BLaER1 treated with 17β-estradiol and CSF1 and Interleukin-3, amounts not matched to agents 10 nM and 100 nM (cell line): ENCODE results near the gene SLC46A2.

Experiments
- H3K27ac ChIP-seq, 11 experiments: shearing (Covaris generic); formaldehyde crosslinking; 2 replicates each; pipeline ENCODE4 v1.8.1; 2022
- H3K27me3 ChIP-seq, 11 experiments: shearing (Covaris generic); formaldehyde crosslinking; 2 replicates each; pipeline ENCODE4 v1.8.1; 2022
- H3K36me3 ChIP-seq, 11 experiments: shearing (Covaris generic); formaldehyde crosslinking; 2 replicates each; pipeline ENCODE4 v1.8.1; 2022
- H3K4me1 ChIP-seq, 10 experiments: shearing (Covaris generic); formaldehyde crosslinking; 2 replicates each; pipeline ENCODE4 v1.8.1; 2022
- H3K4me2 ChIP-seq, 11 experiments: shearing (Covaris generic); formaldehyde crosslinking; 2 replicates each; pipeline ENCODE4 v1.8.1; 2022
- H3K4me3 ChIP-seq, 10 experiments: shearing (Covaris generic); formaldehyde crosslinking; 2 replicates each; pipeline ENCODE4 v1.8.1; 2022
- H3K9ac ChIP-seq, 11 experiments: shearing (Covaris generic); formaldehyde crosslinking; 2 replicates each; pipeline ENCODE4 v1.8.1; 2022
- H3K9me3 ChIP-seq, 11 experiments: shearing (Covaris generic); formaldehyde crosslinking; replicated peaks in 1 of 11; 2 replicates each; pipeline ENCODE4 v1.8.1; 2022
- H4K20me1 ChIP-seq, 11 experiments: shearing (Covaris generic); formaldehyde crosslinking; 2 replicates each; pipeline ENCODE4 v1.8.1; 2022
- Cebpa-rat ChIP-seq, 11 experiments: shearing (Covaris generic); IDR thresholded peaks; 2 replicates each; pipeline ENCODE4 v1.8.1; 2022

SLC46A2 gene

GRCh38 chr9:112913326-112913725 is 22.6 kb upstream of the SLC46A2 start:
- no peak for TF ChIP-seq Cebpa-rat (IDR thresholded peaks at IDR 0.05)
- Histone ChIP-seq H3K27ac (no peak overlapping the region), H4K20me1 (no peaks in the 10 kb centered on the region), H3K36me3 (no peaks in the 10 kb centered on the region), H3K4me2 (no peak overlapping the region), H3K9me3 (peaks cover 0 to 12% (median 0%) of the 10 kb centered on the region in 11 experiments; a peak in 5 of 22 replicates), H3K4me1 (no peaks in the 10 kb centered on the region), H3K27me3 (no peaks in the 10 kb centered on the region), H3K4me3 (no peak overlapping the region), H3K9ac (no peak overlapping the region)

- Histone ChIP-seq H3K9me3 (peaks cover 0 to 12% (median 0%) of the 10 kb centered on the region in 11 experiments; a peak in 5 of 22 replicates), H3K27me3 (no peaks in the 10 kb centered on the region), H3K36me3 (no peaks in the 10 kb centered on the region), H3K9ac (no peak overlapping the region), H4K20me1 (no peaks in the 10 kb centered on the region), H3K4me1 (no peaks in the 10 kb centered on the region), H3K4me2 (no peak overlapping the region), H3K27ac (no peak overlapping the region), H3K4me3 (no peak overlapping the region)
- no peak for TF ChIP-seq Cebpa-rat (IDR thresholded peaks at IDR 0.05)
Observed at GRCh38 chr9:112912636-112913035, 22.0 kb upstream of the SLC46A2 start.

- no peaks in the 10 kb centered on the region for H4K20me1 ChIP-seq
- no peak overlapping the region for H3K4me3 ChIP-seq
- H3K27ac ChIP-seq = no peak overlapping the region
- no peaks in the 10 kb centered on the region for H3K4me1 ChIP-seq
- H3K27me3 ChIP-seq = no peaks in the 10 kb centered on the region
- no peak overlapping the region for H3K9ac ChIP-seq
- H3K9me3 ChIP-seq = peaks cover 0 to 12% (median 0%) of the 10 kb centered on the region in 11 experiments; a peak in 5 of 22 replicates
- H3K36me3 ChIP-seq = no peaks in the 10 kb centered on the region
- TF ChIP-seq Cebpa-rat (IDR thresholded peaks at IDR 0.05) = no peak
- no peak overlapping the region for H3K4me2 ChIP-seq
Observed at GRCh38 chr9:112911736-112912135, 21.1 kb upstream of the SLC46A2 start.

- Histone ChIP-seq H3K4me1 (peaks cover 0 to 42% (median 7%) of the 10 kb centered on the region in 10 experiments; a peak in 10 of 20 replicates), H3K27me3 (no peaks in the 10 kb centered on the region), H3K4me3 (no peak overlapping the region), H3K9ac (no peak overlapping the region), H3K9me3 (peaks cover 0 to 4% (median 0%) of the 10 kb centered on the region in 11 experiments; a peak in 1 of 22 replicates), H3K36me3 (no peaks in the 10 kb centered on the region), H3K27ac (no peak overlapping the region), H4K20me1 (no peaks in the 10 kb centered on the region), H3K4me2 (0 out of 22 replicates have a peak overlapping the region, but pooled peaks of 2 of the 11 experiments have one; percentile 14 to 18)
- TF ChIP-seq Cebpa-rat (IDR thresholded peaks at IDR 0.05) = no peak
Observed at GRCh38 chr9:112905084-112905483, 14.4 kb upstream of the SLC46A2 start.

GRCh38 chr9:112900901-112901300 is 10.2 kb upstream of the SLC46A2 start:
- Histone ChIP-seq H3K27ac (peak overlapping the region in 6 of 11 experiments; percentile 78 to 99 (median 95); a peak in 9 of 22 replicates), H3K27me3 (no peaks in the 10 kb centered on the region), H3K9me3 (no peaks in the 10 kb centered on the region), H3K9ac (peak overlapping the region in 1 of 11 experiments; percentile 77; a peak in 3 of 22 replicates), H4K20me1 (no peaks in the 10 kb centered on the region), H3K4me3 (no peak overlapping the region), H3K4me1 (peaks cover 0 to 84% (median 40%) of the 10 kb centered on the region in 10 experiments; a peak in 16 of 20 replicates), H3K4me2 (peak overlapping the region in 4 of 11 experiments; percentile 76 to 85 (median 84); a peak in 7 of 22 replicates), H3K36me3 (no peaks in the 10 kb centered on the region)
- TF ChIP-seq Cebpa-rat (IDR thresholded peaks at IDR 0.05) = no peak

- TF ChIP-seq Cebpa-rat (IDR thresholded peaks at IDR 0.05) = no peak
- no peaks in the 10 kb centered on the region for H3K27me3 ChIP-seq
- no peak overlapping the region for H3K4me3 ChIP-seq
- H3K9ac ChIP-seq = peak overlapping the region in 3 of 11 experiments; percentile 57 to 77 (median 61); a peak in 6 of 22 replicates
- H3K4me2 ChIP-seq = peak overlapping the region in 5 of 11 experiments; percentile 40 to 85 (median 84); a peak in 9 of 22 replicates
- H3K9me3 ChIP-seq = no peaks in the 10 kb centered on the region
- no peaks in the 10 kb centered on the region for H3K36me3 ChIP-seq
- H3K27ac ChIP-seq = peak overlapping the region in 8 of 11 experiments; percentile 10 to 99 (median 92); a peak in 12 of 22 replicates
- H4K20me1 ChIP-seq = no peaks in the 10 kb centered on the region
- peaks cover 0 to 88% (median 43%) of the 10 kb centered on the region in 10 experiments; a peak in 16 of 20 replicates for H3K4me1 ChIP-seq
Observed at GRCh38 chr9:112900488-112900887, 9.8 kb upstream of the SLC46A2 start.

- Histone ChIP-seq H3K4me2 (peak overlapping the region in 8 of 11 experiments; percentile 6 to 85 (median 76); a peak in 14 of 22 replicates), H4K20me1 (no peaks in the 10 kb centered on the region), H3K4me3 (no peak overlapping the region), H3K27me3 (no peaks in the 10 kb centered on the region), H3K4me1 (peaks cover 0 to 98% (median 57%) of the 10 kb centered on the region in 10 experiments; a peak in 18 of 20 replicates), H3K27ac (peak overlapping the region in 10 of 11 experiments; percentile 2 to 99 (median 84); a peak in 17 of 22 replicates), H3K36me3 (no peaks in the 10 kb centered on the region), H3K9me3 (0 out of 22 replicates have a peak, but pooled peaks cover 0 to 3% (median 0%) of the 10 kb centered on the region in 11 experiments), H3K9ac (peak overlapping the region in 7 of 11 experiments; percentile 23 to 78 (median 69); a peak in 12 of 22 replicates)
- peak in 6 of 11 experiments; percentile 22 to 81 (median 61); a peak in 8 of 22 replicates for TF ChIP-seq Cebpa-rat (IDR thresholded peaks at IDR 0.05)
Observed at GRCh38 chr9:112898872-112899311, 8.2 kb upstream of the SLC46A2 start.

GRCh38 chr9:112896131-112896530 is 5.5 kb upstream of the SLC46A2 start:
- H3K9me3 ChIP-seq = peaks cover 0 to 9% (median 3%) of the 10 kb centered on the region in 11 experiments; a peak in 13 of 22 replicates
- H3K9ac ChIP-seq = peak overlapping the region in 6 of 11 experiments; percentile 14 to 63 (median 42); a peak in 10 of 22 replicates
- no peaks in the 10 kb centered on the region for H4K20me1 ChIP-seq
- H3K4me3 ChIP-seq = no peak overlapping the region; a peak in 1 of 20 replicates
- no peak for TF ChIP-seq Cebpa-rat (IDR thresholded peaks at IDR 0.05)
- H3K36me3 ChIP-seq = no peaks in the 10 kb centered on the region
- H3K27me3 ChIP-seq = no peaks in the 10 kb centered on the region
- peak overlapping the region in 8 of 11 experiments; percentile 20 to 99 (median 92); a peak in 15 of 22 replicates for H3K27ac ChIP-seq
- peaks cover 0 to 100% (median 71%) of the 10 kb centered on the region in 10 experiments; a peak in 18 of 20 replicates for H3K4me1 ChIP-seq
- peak overlapping the region; percentile 11 to 85 (median 58); a peak in 20 of 22 replicates for H3K4me2 ChIP-seq

- no peaks in the 10 kb centered on the region for H3K27me3 ChIP-seq
- peak in 7 of 11 experiments; percentile 28 to 93 (median 72); a peak in 9 of 22 replicates for TF ChIP-seq Cebpa-rat (IDR thresholded peaks at IDR 0.05)
- H3K4me1 ChIP-seq = peaks cover 0 to 86% (median 64%) of the 10 kb centered on the region in 10 experiments; a peak in 18 of 20 replicates
- H3K27ac ChIP-seq = peak overlapping the region in 10 of 11 experiments; percentile 42 to 99 (median 89); a peak in 18 of 22 replicates
- peak overlapping the region in 8 of 11 experiments; percentile 31 to 81 (median 78); a peak in 13 of 22 replicates for H3K9ac ChIP-seq
- no peaks in the 10 kb centered on the region for H4K20me1 ChIP-seq
- H3K9me3 ChIP-seq = peaks cover 0 to 23% (median 17%) of the 10 kb centered on the region in 11 experiments; a peak in 20 of 22 replicates
- H3K36me3 ChIP-seq = peaks cover 0 to 12% (median 0%) of the 10 kb centered on the region in 11 experiments; a peak in 6 of 22 replicates
- H3K4me3 ChIP-seq = 0 out of 20 replicates have a peak overlapping the region, but pooled peaks of 1 of the 10 experiments have one; percentile 1
- peak overlapping the region in 9 of 11 experiments; percentile 20 to 89 (median 81); a peak in 17 of 22 replicates for H3K4me2 ChIP-seq
Observed at GRCh38 chr9:112894699-112895098, 4.0 kb upstream of the SLC46A2 start.
